Astrocyte (in vitro differentiated cells and primary cell): ENCODE data around the gene PRAMEF20.

Experiments
- CTCF ChIP-seq: IDR thresholded peaks from 2 replicates; pipeline ENCODE4 v1.5.1; 2011; ENCODE audit warnings: low read depth, mild to moderate bottlenecking, inconsistent platforms, low read length, moderate library complexity; ENCODE audit not compliant: insufficient read depth
- EZH2 ChIP-seq: IDR thresholded peaks from 2 replicates; pipeline ENCODE4 v1.6.1; 2012; ENCODE audit warnings: mild to moderate bottlenecking, low read length, inconsistent platforms; ENCODE audit not compliant: insufficient read depth

GRCh38 chr1:13461977-13462376, 51.7 kb downstream of the PRAMEF20 start:
- TF ChIP-seq CTCF (no peak), EZH2 (no peak)
